Raji (cell line): Measurements from ENCODE around the gene ARL2.

ENCODE experiments used
- POLR2A ChIP-seq: IDR thresholded peaks from 2 replicates; pipeline ENCODE4 v1.6.1; 2011; ENCODE audit warnings: low read depth, low read length, control low read depth; ENCODE audit not compliant: insufficient read depth

The ARL2 gene

GRCh38 chr11:65058419-65059054 is 44.6 kb downstream of the ARL2 start, which contains the start of gene NAALADL1:
TSS of gene NAALADL1 (minus strand) at chr11:65058553. CDS start at chr11:65058521, 32 bp downstream.
- TF ChIP-seq POLR2A: no peak

- TF ChIP-seq POLR2A: no peak
These were observed 45.6 kb downstream of the ARL2 start for GRCh38 chr11:65059523-65059922.

- no peak for TF ChIP-seq POLR2A
These were observed 46.2 kb downstream of the ARL2 start for GRCh38 chr11:65059959-65060824.

GRCh38 chr11:65060913-65061408 is 47.0 kb downstream of the ARL2 start:
- TF ChIP-seq POLR2A: no peak

- no peak for TF ChIP-seq POLR2A
These were observed 49.6 kb downstream of the ARL2 start for GRCh38 chr11:65063532-65063931.

GRCh38 chr11:65064847-65065240 is 50.9 kb downstream of the ARL2 start:
- no peak for TF ChIP-seq POLR2A

GRCh38 chr11:65065851-65066250 is 51.9 kb downstream of the ARL2 start:
- TF ChIP-seq POLR2A: no peak

- TF ChIP-seq POLR2A: no peak
These were observed 52.4 kb downstream of the ARL2 start for GRCh38 chr11:65066315-65066714.

GRCh38 chr11:65066805-65067291 is 52.9 kb downstream of the ARL2 start:
- no peak for TF ChIP-seq POLR2A

GRCh38 chr11:65067446-65067845 is 53.5 kb downstream of the ARL2 start:
- TF ChIP-seq POLR2A: no peak

- no peak for TF ChIP-seq POLR2A
These were observed 55.3 kb downstream of the ARL2 start for GRCh38 chr11:65069217-65069616.
